ENCODE data around the gene POMGNT1.
A peak's percentile ranks its signal among the peaks of the same experiment; 100 is the strongest.
"Not testable (repeated sequence)": the region's sequence is repeated elsewhere in the genome, so short reads cannot be mapped to it uniquely, and the experiment has no call there.

POMGNT1 gene

GRCh38 chr1:46244656-46245371 is 46.6 kb upstream of the POMGNT1 start:
- H3K27ac ChIP-seq (ENCODE audit: low read depth, low read length) = no peak overlapping the region
- no peaks in the 10 kb centered on the region for H4K20me1 ChIP-seq (ENCODE audit: low read depth, low read length)
- no peak overlapping the region for H3K4me2 ChIP-seq (ENCODE audit: low read depth, low read length, poor library complexity, severe bottlenecking)
- H3K36me3 ChIP-seq (ENCODE audit: low read length) = peaks cover 3% of the 10 kb centered on the region; the same call in 1 of the 2 replicates
- no peak overlapping the region for H3K4me3 ChIP-seq (ENCODE audit: insufficient read depth, low read length, poor library complexity, severe bottlenecking)
- no peaks in the 10 kb centered on the region for H3K27me3 ChIP-seq (ENCODE audit: low read length)
- peaks cover 6% of the 10 kb centered on the region; the same call in 1 of the 2 replicates for H3F3A ChIP-seq (ENCODE audit: insufficient read depth)
- H3K79me2 ChIP-seq (ENCODE audit: insufficient read depth, low read length) = peaks cover 19% of the 10 kb centered on the region
- no peaks in the 10 kb centered on the region for H3K9me3 ChIP-seq (ENCODE audit: insufficient read depth, low read length)
- H2AFZ ChIP-seq (ENCODE audit: low read depth, low read length, severe bottlenecking) = peak overlapping the region; percentile 64
- TF ChIP-seq CTCF (IDR thresholded peaks at IDR 0.05; ENCODE audit: insufficient read depth, low read length, poor library complexity, severe bottlenecking) (peak; percentile 65), EZH2phosphoT487 (conservative IDR thresholded peaks at IDR 0.05; ENCODE audit: low read length) (no peak)
- H3K9me2 ChIP-seq (replicated peaks; ENCODE audit: insufficient read depth, low read length) = no peaks in the 10 kb centered on the region
- no peak overlapping the region for H3K9ac ChIP-seq (ENCODE audit: low read length)

DNA sequence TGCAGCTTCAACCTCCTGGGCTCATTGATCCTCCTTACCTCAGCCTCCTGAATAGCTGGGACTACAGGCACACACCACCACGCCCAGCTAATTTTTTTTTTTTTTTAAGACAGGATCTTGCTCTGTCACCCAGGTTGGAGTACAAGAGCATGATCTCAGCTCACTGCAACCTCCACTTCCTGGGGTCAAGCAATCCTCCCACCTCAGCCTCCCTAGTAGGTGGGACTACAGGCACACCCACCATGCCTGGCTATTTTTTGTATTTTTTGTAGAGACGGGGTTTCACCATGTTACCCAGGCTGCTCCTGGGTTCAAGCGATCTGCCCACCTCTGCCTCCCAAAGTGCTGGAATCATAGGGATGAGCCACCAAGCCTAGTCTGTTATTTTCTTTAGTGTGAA is 45.6 kb upstream of the POMGNT1 start:
- H3K4me3 ChIP-seq (ENCODE audit: insufficient read depth, low read length, poor library complexity, severe bottlenecking); H3F3A ChIP-seq (ENCODE audit: insufficient read depth): not testable (repeated sequence)

GRCh38 chr1:46242918-46243317 is 44.7 kb upstream of the POMGNT1 start:
- Histone ChIP-seq H3K9me2 (replicated peaks; ENCODE audit: insufficient read depth, low read length) (no peaks in the 10 kb centered on the region), H3F3A (ENCODE audit: insufficient read depth) (peaks cover 6% of the 10 kb centered on the region; the same call in 1 of the 2 replicates)
- no peak for TF ChIP-seq CTCF (IDR thresholded peaks at IDR 0.05; ENCODE audit: insufficient read depth, low read length, poor library complexity, severe bottlenecking)
- no peak for TF ChIP-seq EZH2phosphoT487 (conservative IDR thresholded peaks at IDR 0.05; ENCODE audit: low read length)

More for the DNA sequence above, 45.6 kb upstream of the POMGNT1 start:
- H3K4me2 ChIP-seq (ENCODE audit: low read depth, low read length, poor library complexity, severe bottlenecking); H3K27me3 ChIP-seq (ENCODE audit: low read length); H4K20me1 ChIP-seq (ENCODE audit: low read depth, low read length); H3K36me3 ChIP-seq (ENCODE audit: low read length); H2AFZ ChIP-seq (ENCODE audit: low read depth, low read length, severe bottlenecking); H3K9ac ChIP-seq (ENCODE audit: low read length); H3K27ac ChIP-seq (ENCODE audit: low read depth, low read length); H3K9me3 ChIP-seq (ENCODE audit: insufficient read depth, low read length); H3K9me2 ChIP-seq (replicated peaks; ENCODE audit: insufficient read depth, low read length): not testable (repeated sequence)
- H3K79me2 ChIP-seq (ENCODE audit: insufficient read depth, low read length) = peaks cover 12% of the 10 kb centered on the region

GRCh38 chr1:46241733-46242132 is 43.5 kb upstream of the POMGNT1 start:
- not testable (repeated sequence) for H3K79me2 ChIP-seq (ENCODE audit: insufficient read depth, low read length); H3F3A ChIP-seq (ENCODE audit: insufficient read depth); H3K36me3 ChIP-seq (ENCODE audit: low read length); H3K9me2 ChIP-seq (replicated peaks; ENCODE audit: insufficient read depth, low read length); H3K27ac ChIP-seq (ENCODE audit: low read depth, low read length); H3K4me3 ChIP-seq (ENCODE audit: insufficient read depth, low read length, poor library complexity, severe bottlenecking); H3K4me2 ChIP-seq (ENCODE audit: low read depth, low read length, poor library complexity, severe bottlenecking); H2AFZ ChIP-seq (ENCODE audit: low read depth, low read length, severe bottlenecking); H4K20me1 ChIP-seq (ENCODE audit: low read depth, low read length); H3K9me3 ChIP-seq (ENCODE audit: insufficient read depth, low read length); H3K9ac ChIP-seq (ENCODE audit: low read length); H3K27me3 ChIP-seq (ENCODE audit: low read length)

More at GRCh38 chr1:46242918-46243317, 44.7 kb upstream of the POMGNT1 start:
- Histone ChIP-seq H3K9ac (ENCODE audit: low read length) (no peak overlapping the region), H3K4me2 (ENCODE audit: low read depth, low read length, poor library complexity, severe bottlenecking) (no peak overlapping the region), H3K4me3 (ENCODE audit: insufficient read depth, low read length, poor library complexity, severe bottlenecking) (no peak overlapping the region), H3K9me3 (ENCODE audit: insufficient read depth, low read length) (no peaks in the 10 kb centered on the region), H4K20me1 (ENCODE audit: low read depth, low read length) (no peaks in the 10 kb centered on the region), H2AFZ (ENCODE audit: low read depth, low read length, severe bottlenecking) (no peak overlapping the region), H3K27ac (ENCODE audit: low read depth, low read length) (no peak overlapping the region), H3K79me2 (ENCODE audit: insufficient read depth, low read length) (peaks cover 3% of the 10 kb centered on the region; the same call in 1 of the 2 replicates), H3K27me3 (ENCODE audit: low read length) (no peaks in the 10 kb centered on the region), H3K36me3 (ENCODE audit: low read length) (no peaks in the 10 kb centered on the region)

DNA sequence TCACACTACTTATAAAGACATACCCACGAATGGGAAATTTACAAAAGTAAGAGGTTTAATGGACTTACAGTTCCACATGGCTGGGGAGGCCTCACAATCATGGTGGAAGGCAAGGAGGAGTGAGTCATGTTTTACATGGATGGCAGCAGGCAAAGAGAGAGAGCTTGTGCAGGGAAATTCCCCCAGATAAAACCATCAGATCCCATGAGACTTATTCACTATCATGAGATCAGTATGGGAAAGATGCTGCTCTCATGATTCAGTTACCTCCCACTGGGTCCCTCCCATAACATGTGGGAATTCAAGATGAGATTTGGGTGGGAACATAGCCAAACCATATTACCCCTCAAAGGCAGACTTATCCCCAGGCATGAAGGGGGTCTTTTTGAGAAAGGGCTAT is 40.6 kb upstream of the POMGNT1 start:
- H3F3A ChIP-seq (ENCODE audit: insufficient read depth); H3K36me3 ChIP-seq (ENCODE audit: low read length); H3K4me2 ChIP-seq (ENCODE audit: low read depth, low read length, poor library complexity, severe bottlenecking); H3K9ac ChIP-seq (ENCODE audit: low read length); H4K20me1 ChIP-seq (ENCODE audit: low read depth, low read length); H2AFZ ChIP-seq (ENCODE audit: low read depth, low read length, severe bottlenecking); H3K79me2 ChIP-seq (ENCODE audit: insufficient read depth, low read length); H3K4me3 ChIP-seq (ENCODE audit: insufficient read depth, low read length, poor library complexity, severe bottlenecking); H3K27me3 ChIP-seq (ENCODE audit: low read length); H3K9me2 ChIP-seq (replicated peaks; ENCODE audit: insufficient read depth, low read length); H3K27ac ChIP-seq (ENCODE audit: low read depth, low read length); H3K9me3 ChIP-seq (ENCODE audit: insufficient read depth, low read length): not testable (repeated sequence)
